ENCODE data around the gene ZBTB18. TPM values are rescaled to one million over a fixed set of nuclear protein-coding genes. Genes with fewer than 3 reads are reported as not detected.
A peak's percentile ranks its signal among the peaks of the same experiment; 100 is the strongest.

ZBTB18 gene
- total and polyA plus RNA-seq, 2 donors (not counting 1 experiment from before 2014, with no cell fraction given) = 38.4 to 130 TPM

GRCh38 chr1:244049162-244050013 lies 1.7 kb upstream of the ZBTB18 start:
- Histone ChIP-seq H3K79me2 (ENCODE audit: control insufficient read depth, insufficient read depth, low read length) (peaks cover 50% of the 10 kb centered on the region), H3K9me3 (ENCODE audit: control extremely low read depth in 1 of 3, control insufficient read depth in 2 of 3, insufficient read depth in 1 of 3, low read length in 2 of 3) (no peaks in the 10 kb centered on the region), H4K20me1 (ENCODE audit: control insufficient read depth, insufficient read depth, low read length, poor library complexity, severe bottlenecking) (peaks cover 13% of the 10 kb centered on the region), H3K27ac (ENCODE audit: low read length in 2 of 2) (peak overlapping the region; percentile 90 to 97), H3K36me3 (replicated peaks in 1 of 2; ENCODE audit: control extremely low read depth in 1 of 2, control insufficient read depth in 1 of 2, extremely low read depth in 1 of 2, insufficient read depth in 2 of 2, low read length in 1 of 2) (peaks cover 0 to 9% of the 10 kb centered on the region in 2 experiments), H3K4me1 (ENCODE audit: control insufficient read depth in 2 of 2, insufficient read depth in 2 of 2, low read length in 2 of 2) (peaks cover 35 to 45% of the 10 kb centered on the region in 2 donors), H3K9ac (ENCODE audit: low read length) (peak overlapping the region; percentile 99), H3K4me2 (replicated peaks; ENCODE audit: low read depth, low read length, poor library complexity, severe bottlenecking) (peak overlapping the region; percentile 88), H3K27me3 (replicated peaks in 1 of 4; ENCODE audit: control extremely low read depth in 1 of 4, control insufficient read depth in 3 of 4, insufficient read depth in 4 of 4, low read length in 3 of 4) (no peaks in the 10 kb centered on the region), H2AFZ (ENCODE audit: insufficient read depth, low read depth, low read length, poor library complexity, severe bottlenecking) (peak overlapping the region; percentile 64), H3K4me3 (ENCODE audit: control extremely low read depth in 1 of 5, extremely low read depth in 1 of 5, insufficient read depth in 1 of 5, low read depth in 2 of 5, low read length in 4 of 5) (peak overlapping the region; percentile 66 to 100 (median 81))
- CTCF ChIA-PET = interaction anchor here (1.3 kb wide), 1 partner anchor 26 kb away, joined by 3 read pairs; no protein-coding TSS in a partner anchor
- POLR2A ChIA-PET = interaction anchor here (0.8 to 3.5 kb wide), 4 partner anchors 26 to 785 kb away, joined by 3 to 47 read pairs (median 13); partner anchors contain the start of gene AKT3
- no peaks in the 10 kb centered on the region for H3K9me3 Mint-ChIP-seq (ENCODE audit: insufficient read depth)
- H3K27me3 Mint-ChIP-seq = no peaks in the 10 kb centered on the region
- DNase-seq (peak; percentile 92), ATAC-seq (ENCODE audit: low read depth) (peak; percentile 11)
- peaks cover 19% of the 10 kb centered on the region for H3K4me1 Mint-ChIP-seq
- 0% methylated on average over 64 of the region's 76 CpGs for WGBS (ENCODE audit: insufficient coverage)
- no peak overlapping the region for H3K4me3 Mint-ChIP-seq
- TF ChIP-seq EZH2 (IDR thresholded peaks at IDR 0.05; ENCODE audit: borderline replicate concordance, insufficient read depth, low read depth, low read length, poor library complexity, severe bottlenecking) = no peak
- no peak for TF ChIP-seq CTCF (IDR thresholded peaks at IDR 0.05)
- intact Hi-C loops (cut with micrococcal nuclease) = loop anchor here (1.0 to 10.0 kb wide), 7 partner anchors 26 to 785 kb away; partner anchors contain the start of genes COX20 and DESI2
- peak overlapping the region; percentile 96 for H3K27ac Mint-ChIP-seq

Data from B cell (primary cell).